A673 (cell line): ENCODE data around the gene KCTD12. TPM values are rescaled to one million over a fixed set of nuclear protein-coding genes. Genes with fewer than 3 reads are reported as not detected.
A peak's percentile ranks its signal among the peaks of the same experiment; 100 is the strongest.

Source experiments
- BruUV-seq: library from RNA; stranded (reverse); fragments of 400-500 nt; replicated peaks from 2 replicates; lab custom pipeline; 2021; lab: Mats Ljungman, UMichigan
- CTCF ChIA-PET: fragments of 300-600 bp; sonication (Branson Sonifier 250); formaldehyde crosslinking; loops from one replicate; lab custom pipeline; 2022; ENCODE audit warnings: antibody characterized with exemption; lab: Charles Lee
- POLR2A ChIA-PET: fragments of 300-600 bp; sonication (Branson Sonifier 250); formaldehyde crosslinking; loops from one replicate; lab custom pipeline; 2022; ENCODE audit warnings: antibody characterized with exemption; ENCODE audit not compliant: low non-redundant PET; lab: Charles Lee
- DNase-seq: peaks from one replicate; pipeline ENCODE4 v3.0.0-alpha.2; 2015; ENCODE audit warnings: low spot score
- H3K27ac ChIP-seq: fragments of 200-600 bp; sonication (generic); 2 replicates; pipeline ENCODE4 v1.5.1; 2016; ENCODE audit warnings: mixed run types, low read depth, mild to moderate bottlenecking, mixed read lengths, antibody characterized with exemption, low read length; ENCODE audit not compliant: poor library complexity, severe bottlenecking
- H3K27me3 ChIP-seq: fragments of 200-600 bp; sonication (generic); replicated peaks from 2 replicates; pipeline ENCODE4 v1.6.1; 2017; ENCODE audit warnings: mixed run types, low read depth, mild to moderate bottlenecking, mixed read lengths, antibody characterized with exemption, low read length; ENCODE audit not compliant: insufficient read depth, poor library complexity
- H3K36me3 ChIP-seq: fragments of 200-600 bp; sonication (generic); 2 replicates; pipeline ENCODE4 v1.6.1; 2016; ENCODE audit warnings: mixed run types, mild to moderate bottlenecking, mixed read lengths, antibody characterized with exemption, low read length; ENCODE audit not compliant: insufficient read depth, poor library complexity, severe bottlenecking
- H3K4me1 ChIP-seq: fragments of 200-600 bp; sonication (generic); 2 replicates; pipeline ENCODE4 v1.6.1; 2017; ENCODE audit warnings: mixed run types, mild to moderate bottlenecking, mixed read lengths, antibody characterized with exemption, low read length; ENCODE audit not compliant: insufficient read depth, poor library complexity, severe bottlenecking
- H3K4me3 ChIP-seq: fragments of 200-600 bp; sonication (generic); 2 replicates; pipeline ENCODE4 v1.5.1; 2016; ENCODE audit warnings: low read depth, mixed run types, mild to moderate bottlenecking, mixed read lengths, low read length; ENCODE audit not compliant: poor library complexity, severe bottlenecking
- H3K9me3 ChIP-seq: fragments of 200-600 bp; sonication (generic); 2 replicates; pipeline ENCODE4 v1.6.1; 2016; ENCODE audit warnings: mixed run types, low read depth, mild to moderate bottlenecking, mixed read lengths, antibody characterized with exemption, low read length; ENCODE audit not compliant: poor library complexity, severe bottlenecking
- EZH2 ChIP-seq: fragments of 200-600 bp; sonication (generic); IDR thresholded peaks from 2 replicates; pipeline ENCODE4 v1.6.1; 2017; ENCODE audit warnings: borderline replicate concordance, low read depth, mild to moderate bottlenecking, mixed read lengths, antibody characterized with exemption, low read length; ENCODE audit not compliant: poor library complexity, severe bottlenecking
- intact Hi-C: fragments of 100-400 bp; cut with micrococcal nuclease; formaldehyde crosslinking; loops from one replicate; pipeline ENCODE4 v1.10.0; 2022; ENCODE audit not compliant: unreplicated experiment
- total RNA-seq: library from RNA; stranded (reverse); gene quantifications from 2 replicates; pipeline ENCODE4 v1.2.3, GENCODE V29; 2021
- TF ChIP-seq, protein P1 (sequence below): fragments of 300-800, 200-600 bp; sonication (generic); conservative IDR thresholded peaks from 2 replicates; pipeline ENCODE4 v1.5.1; 2017; ENCODE audit warnings: low read depth, mild to moderate bottlenecking, antibody characterized with exemption, low read length, moderate library complexity, mixed read lengths

The KCTD12 gene
- total RNA-seq, 1 experiment from 2014 or later: 3.5 TPM

DNA sequence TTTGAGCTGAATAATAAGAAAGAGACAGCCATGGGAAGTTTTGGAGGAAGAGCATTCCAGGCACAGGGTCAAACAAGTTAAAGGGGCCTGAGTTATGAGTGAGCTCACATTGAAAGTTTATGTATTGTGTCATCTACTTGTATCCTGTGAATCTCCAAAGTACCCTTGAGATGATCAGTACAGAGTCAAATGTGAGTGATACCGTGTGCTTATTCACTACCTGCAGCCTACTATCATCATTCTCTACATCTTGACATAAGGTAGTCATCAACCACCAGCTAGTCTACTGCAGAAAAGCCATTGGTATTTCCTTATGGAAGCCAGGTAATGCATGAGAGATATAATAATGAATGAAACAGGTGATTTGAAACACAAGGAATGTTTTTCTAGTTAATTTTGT, 3.0 kb upstream of the KCTD12 start:
- POLR2A ChIA-PET: no interaction called here
- TF ChIP-seq EZH2: no peak
- TF ChIP-seq, protein P1, sequence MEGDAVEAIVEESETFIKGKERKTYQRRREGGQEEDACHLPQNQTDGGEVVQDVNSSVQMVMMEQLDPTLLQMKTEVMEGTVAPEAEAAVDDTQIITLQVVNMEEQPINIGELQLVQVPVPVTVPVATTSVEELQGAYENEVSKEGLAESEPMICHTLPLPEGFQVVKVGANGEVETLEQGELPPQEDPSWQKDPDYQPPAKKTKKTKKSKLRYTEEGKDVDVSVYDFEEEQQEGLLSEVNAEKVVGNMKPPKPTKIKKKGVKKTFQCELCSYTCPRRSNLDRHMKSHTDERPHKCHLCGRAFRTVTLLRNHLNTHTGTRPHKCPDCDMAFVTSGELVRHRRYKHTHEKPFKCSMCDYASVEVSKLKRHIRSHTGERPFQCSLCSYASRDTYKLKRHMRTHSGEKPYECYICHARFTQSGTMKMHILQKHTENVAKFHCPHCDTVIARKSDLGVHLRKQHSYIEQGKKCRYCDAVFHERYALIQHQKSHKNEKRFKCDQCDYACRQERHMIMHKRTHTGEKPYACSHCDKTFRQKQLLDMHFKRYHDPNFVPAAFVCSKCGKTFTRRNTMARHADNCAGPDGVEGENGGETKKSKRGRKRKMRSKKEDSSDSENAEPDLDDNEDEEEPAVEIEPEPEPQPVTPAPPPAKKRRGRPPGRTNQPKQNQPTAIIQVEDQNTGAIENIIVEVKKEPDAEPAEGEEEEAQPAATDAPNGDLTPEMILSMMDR: no peak
- DNase-seq: no peak
- no TSS peak for BruUV-seq
- peaks cover 77% of the 10 kb centered on the region for H3K27me3 ChIP-seq
- no peak overlapping the region for H3K4me3 ChIP-seq
- CTCF ChIA-PET: no interaction called here
- intact Hi-C loops: no loop called here
- H3K9me3 ChIP-seq: no peaks in the 10 kb centered on the region
- no peak overlapping the region for H3K27ac ChIP-seq
- H3K36me3 ChIP-seq: no peaks in the 10 kb centered on the region
- H3K4me1 ChIP-seq: peaks cover 10% of the 10 kb centered on the region

- H3K4me3 ChIP-seq: no peak overlapping the region
- intact Hi-C loops: no loop called here
- TF ChIP-seq, protein P1: no peak
- no peak for TF ChIP-seq EZH2
- BruUV-seq: no TSS peak
- ChIA-PET CTCF (no interaction called here), POLR2A (no interaction called here)
- H3K9me3 ChIP-seq: no peaks in the 10 kb centered on the region
- H3K27me3 ChIP-seq: peaks cover 71% of the 10 kb centered on the region
- no peaks in the 10 kb centered on the region for H3K36me3 ChIP-seq
- H3K27ac ChIP-seq: no peak overlapping the region
- no peak for DNase-seq
- H3K4me1 ChIP-seq: peaks cover 10% of the 10 kb centered on the region
These were observed 2.2 kb upstream of the KCTD12 start for GRCh38 chr13:76888421-76888820.

DNA sequence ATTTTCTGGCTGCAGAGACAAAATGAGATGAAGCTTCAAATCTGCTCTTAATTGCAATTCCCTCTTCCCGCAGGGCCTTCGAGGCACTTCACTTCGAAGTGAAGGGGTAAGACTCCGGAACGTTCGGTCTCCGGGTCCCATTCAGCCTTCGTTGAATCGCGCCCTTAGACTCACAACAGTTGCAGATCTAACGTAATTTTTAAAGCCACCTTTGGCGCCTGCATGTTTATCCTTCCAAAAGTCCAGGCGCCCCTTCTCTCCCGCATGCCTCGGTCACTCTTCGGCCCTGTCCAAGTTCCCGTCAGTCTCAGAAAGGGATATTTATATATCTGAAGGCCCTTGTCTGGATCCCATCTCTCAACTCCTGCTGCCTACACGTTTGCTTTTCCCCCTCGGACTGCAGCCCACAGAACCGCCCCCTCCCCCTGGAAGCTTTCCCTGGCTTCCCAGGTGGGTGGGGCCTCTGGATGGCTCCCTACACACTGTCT, 915 bp upstream of the KCTD12 start:
- Histone ChIP-seq H3K4me3 (peak overlapping the region; percentile 58), H3K4me1 (peaks cover 10% of the 10 kb centered on the region), H3K27ac (no peak overlapping the region), H3K9me3 (no peaks in the 10 kb centered on the region), H3K36me3 (no peaks in the 10 kb centered on the region), H3K27me3 (peaks cover 58% of the 10 kb centered on the region)
- no peak for TF ChIP-seq EZH2
- TF ChIP-seq, protein P1: no peak
- POLR2A ChIA-PET: no interaction called here
- DNase-seq: no peak
- intact Hi-C loops: no loop called here
- CTCF ChIA-PET: interaction anchor here (0.6 kb wide), 2 partner anchors 11 to 1120 kb away, joined by 3 to 6 read pairs; no protein-coding TSS in a partner anchor
- no TSS peak for BruUV-seq
